Measurements from ENCODE around the gene MFSD2B. TPM values are rescaled to one million over a fixed set of nuclear protein-coding genes. Genes with fewer than 3 reads are reported as not detected.

Gene MFSD2B
- total RNA-seq, 2 donors from 2014 or later, result not detected

DNA sequence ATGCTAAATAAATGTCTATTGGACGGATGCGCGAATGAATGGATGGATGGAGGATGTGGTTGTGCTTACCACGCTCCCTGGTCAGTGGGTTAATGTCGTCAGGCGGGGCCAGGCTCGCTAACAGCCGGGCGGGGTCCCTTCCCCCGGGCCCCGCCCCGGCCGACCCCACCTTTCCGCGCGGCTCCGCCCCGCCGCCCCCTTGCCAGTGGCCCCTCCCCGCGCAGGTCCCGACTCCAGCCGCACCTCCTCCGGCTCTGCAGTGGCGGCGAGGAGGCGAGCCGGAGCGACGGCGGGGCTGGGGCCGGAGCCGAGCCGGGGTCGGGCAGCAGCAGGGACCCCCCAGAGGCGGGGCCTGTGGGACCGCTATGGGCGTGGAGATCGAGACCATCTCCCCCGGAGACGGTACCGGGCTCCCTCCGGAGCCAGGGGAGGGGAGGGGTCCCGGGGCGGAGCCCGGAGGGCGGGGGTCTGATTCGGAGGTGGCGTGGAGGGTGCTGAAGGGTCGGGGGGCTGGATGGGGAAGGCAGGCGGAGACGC lies 39.7 kb downstream of the MFSD2B start, which contains the start of gene FKBP1B:
FKBP1B (plus strand) TSS at position 257 of the 537 bp plus-strand sequence; CDS start at position 366, 109 bp downstream.
- TF ChIP-seq, protein P1, sequence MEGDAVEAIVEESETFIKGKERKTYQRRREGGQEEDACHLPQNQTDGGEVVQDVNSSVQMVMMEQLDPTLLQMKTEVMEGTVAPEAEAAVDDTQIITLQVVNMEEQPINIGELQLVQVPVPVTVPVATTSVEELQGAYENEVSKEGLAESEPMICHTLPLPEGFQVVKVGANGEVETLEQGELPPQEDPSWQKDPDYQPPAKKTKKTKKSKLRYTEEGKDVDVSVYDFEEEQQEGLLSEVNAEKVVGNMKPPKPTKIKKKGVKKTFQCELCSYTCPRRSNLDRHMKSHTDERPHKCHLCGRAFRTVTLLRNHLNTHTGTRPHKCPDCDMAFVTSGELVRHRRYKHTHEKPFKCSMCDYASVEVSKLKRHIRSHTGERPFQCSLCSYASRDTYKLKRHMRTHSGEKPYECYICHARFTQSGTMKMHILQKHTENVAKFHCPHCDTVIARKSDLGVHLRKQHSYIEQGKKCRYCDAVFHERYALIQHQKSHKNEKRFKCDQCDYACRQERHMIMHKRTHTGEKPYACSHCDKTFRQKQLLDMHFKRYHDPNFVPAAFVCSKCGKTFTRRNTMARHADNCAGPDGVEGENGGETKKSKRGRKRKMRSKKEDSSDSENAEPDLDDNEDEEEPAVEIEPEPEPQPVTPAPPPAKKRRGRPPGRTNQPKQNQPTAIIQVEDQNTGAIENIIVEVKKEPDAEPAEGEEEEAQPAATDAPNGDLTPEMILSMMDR (IDR thresholded peaks at IDR 0.05), result no peak
- TF ChIP-seq POLR2A (IDR thresholded peaks at IDR 0.05) (peak; percentile 51), POLR2AphosphoS5 (IDR thresholded peaks at IDR 0.05) (peak; percentile 11)
- no peaks in the 10 kb centered on the region for H3K27me3 ChIP-seq (replicated peaks; ENCODE audit: insufficient read depth)
- intact Hi-C loops (cut with DNase I), result no loop called here
- peak within 1 kb of the TSS; percentile 64 to 66 for H3K4me3 ChIP-seq
- H3K36me3 ChIP-seq, result no peaks in the 10 kb centered on the region
- peak; percentile 26 for DNase-seq (ENCODE audit: low spot score)
- H3K27ac ChIP-seq, result peak within 1 kb of the TSS; percentile 39 to 71
- peaks cover 3% of the 10 kb centered on the region for H3K4me1 ChIP-seq (replicated peaks)
- 2% methylated on average over 47 of the region's 52 CpGs for WGBS
- H3K9me3 ChIP-seq, result no peaks in the 10 kb centered on the region

DNA sequence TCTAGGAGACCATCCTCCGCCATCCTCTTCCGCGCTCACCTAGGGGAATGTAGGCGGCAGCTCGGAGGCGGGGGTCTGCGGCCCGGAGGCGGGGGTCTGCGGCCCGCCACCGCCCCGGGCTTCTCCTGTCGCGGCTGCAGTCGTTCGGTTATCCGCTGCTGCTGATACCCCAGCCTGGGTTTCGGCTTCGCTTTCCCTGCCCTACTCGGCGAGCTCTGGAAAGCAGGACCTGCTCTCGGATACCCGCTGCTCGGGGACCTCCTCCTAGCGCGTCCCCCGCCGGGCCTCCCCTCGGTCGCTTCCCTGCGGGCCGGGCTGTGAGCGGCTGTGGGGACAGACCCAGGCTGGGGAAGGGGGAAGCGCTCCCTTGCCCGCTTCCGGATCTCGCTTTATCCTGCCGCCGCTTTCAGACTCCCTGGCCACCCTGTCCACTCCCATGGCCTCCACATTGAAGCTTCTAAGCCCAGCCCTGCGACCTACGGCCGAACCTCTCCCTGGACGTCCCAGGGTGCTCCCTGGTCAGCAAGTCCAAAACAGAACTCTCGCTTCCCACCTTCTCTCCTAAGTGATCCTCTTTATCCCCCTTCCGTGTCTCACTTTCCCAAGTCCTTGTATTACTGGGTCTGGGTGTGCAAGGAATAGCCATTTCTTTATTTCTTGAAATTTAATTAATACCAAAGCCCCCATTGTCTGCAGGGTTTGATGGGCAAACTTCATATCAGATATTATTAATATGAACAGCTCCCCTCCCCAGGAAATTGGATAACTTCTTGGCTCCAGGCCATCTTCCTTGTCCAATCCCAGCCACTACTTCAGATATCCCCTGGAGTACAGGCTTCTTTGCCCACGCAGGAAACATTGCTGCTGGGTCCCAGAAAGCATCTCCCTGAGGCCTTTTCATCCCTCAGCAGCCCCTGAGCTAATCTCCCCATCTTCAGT lies 40.4 kb downstream of the MFSD2B start:
- DNase-seq (ENCODE audit: low spot score), result no peak
- WGBS, result 5% methylated on average over 42 of the region's 47 CpGs
- no peaks in the 10 kb centered on the region for H3K9me3 ChIP-seq
- H3K27me3 ChIP-seq (replicated peaks; ENCODE audit: insufficient read depth), result no peaks in the 10 kb centered on the region
- intact Hi-C loops (cut with DNase I), result no loop called here
- peaks cover 3% of the 10 kb centered on the region for H3K4me1 ChIP-seq (replicated peaks)
- no peaks in the 10 kb centered on the region for H3K36me3 ChIP-seq
- H3K27ac ChIP-seq, result peak overlapping the region; percentile 39 to 71
- TF ChIP-seq POLR2A (IDR thresholded peaks at IDR 0.05) (no peak), POLR2AphosphoS5 (IDR thresholded peaks at IDR 0.05) (no peak)
- TF ChIP-seq, protein P1 (IDR thresholded peaks at IDR 0.05), result no peak
- H3K4me3 ChIP-seq, result peak overlapping the region; percentile 64 to 66

DNA sequence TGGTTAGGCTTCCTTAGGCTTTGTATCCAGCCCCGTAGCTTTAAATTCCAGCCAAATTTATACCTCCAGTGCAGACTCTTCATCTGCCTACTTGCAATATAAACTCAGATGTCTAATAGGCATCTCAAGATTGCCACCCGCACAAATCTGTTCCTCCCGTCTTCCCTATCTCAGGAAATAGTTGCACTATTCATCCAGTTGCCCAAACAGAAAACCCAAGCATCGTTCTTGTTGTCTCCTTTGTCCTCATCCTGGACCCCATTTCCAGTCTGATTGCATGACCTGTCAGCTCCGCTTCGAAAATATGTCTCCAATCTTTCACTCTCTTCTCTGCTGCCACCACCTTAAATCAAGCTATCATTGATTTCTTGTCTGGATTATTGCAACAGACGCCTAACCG lies 41.9 kb downstream of the MFSD2B start:
- H3K36me3 ChIP-seq, result no peaks in the 10 kb centered on the region
- no peaks in the 10 kb centered on the region for H3K27me3 ChIP-seq (replicated peaks; ENCODE audit: insufficient read depth)
- no peak for TF ChIP-seq POLR2AphosphoS5 (IDR thresholded peaks at IDR 0.05)
- no peak for TF ChIP-seq POLR2A (IDR thresholded peaks at IDR 0.05)
- TF ChIP-seq, protein P1 (IDR thresholded peaks at IDR 0.05), result no peak
- WGBS, result 89% methylated on average over 8 of the region's 8 CpGs
- H3K4me3 ChIP-seq, result no peak overlapping the region
- peaks cover 3% of the 10 kb centered on the region for H3K4me1 ChIP-seq (replicated peaks)
- H3K27ac ChIP-seq, result no peak overlapping the region
- H3K9me3 ChIP-seq, result no peaks in the 10 kb centered on the region
- DNase-seq (ENCODE audit: low spot score), result no peak
- intact Hi-C loops (cut with DNase I), result no loop called here

DNA sequence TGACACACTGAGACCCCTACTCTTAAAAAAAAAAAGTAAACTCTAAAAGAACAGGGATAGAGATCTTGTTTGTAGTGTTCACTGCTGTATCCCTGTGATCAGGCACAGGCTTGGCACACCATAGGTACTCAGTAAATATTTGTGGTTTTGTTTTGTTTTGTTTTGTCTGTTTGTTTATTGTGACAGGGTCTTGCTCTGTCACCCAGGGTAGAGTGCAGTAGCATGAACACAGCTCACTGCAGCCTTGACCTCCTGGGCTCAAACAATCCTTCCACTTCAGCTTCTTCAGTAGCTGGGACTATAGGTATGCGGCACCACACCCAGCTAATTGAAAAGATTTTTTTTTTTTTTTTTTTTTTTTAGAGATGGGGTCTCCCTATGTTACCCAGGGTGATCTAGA lies 43.1 kb downstream of the MFSD2B start:
- intact Hi-C loops (cut with DNase I), result no loop called here
- 88% methylated on average over 1 of the region's 1 CpG for whole genome bisulfite sequencing
- no peak for DNase-seq (ENCODE audit: low spot score)
- Histone ChIP-seq H3K4me3 (no peak overlapping the region), H3K27me3 (replicated peaks; ENCODE audit: insufficient read depth) (no peaks in the 10 kb centered on the region), H3K9me3 (no peaks in the 10 kb centered on the region), H3K36me3 (no peaks in the 10 kb centered on the region), H3K4me1 (replicated peaks) (peaks cover 3% of the 10 kb centered on the region), H3K27ac (no peak overlapping the region)
- TF ChIP-seq POLR2A (IDR thresholded peaks at IDR 0.05) (no peak), POLR2AphosphoS5 (IDR thresholded peaks at IDR 0.05) (no peak)
- TF ChIP-seq, protein P1 (IDR thresholded peaks at IDR 0.05), result no peak

All from prostate gland (tissue), 2 donors.